Esophagus muscularis mucosa (tissue), 4 donors: Measurements from ENCODE around the gene CHST15. TPM values are rescaled to one million over a fixed set of nuclear protein-coding genes. Genes with fewer than 3 reads are reported as not detected.
A peak's percentile ranks its signal among the peaks of the same experiment; 100 is the strongest.

ENCODE experiments used
- DNase-seq: peaks from one replicate; pipeline ENCODE4 v3.0.0-alpha.2; 2017; ENCODE audit errors: extremely low spot score
- H3K27ac ChIP-seq, 4 donors: fragments of 200-600 bp; sonication (generic); replicated peaks in 1 of 4; 1 replicate in 3 of 4; 2 replicates in 1 of 4; pipeline ENCODE4 v1.5.1; 2016 to 2019; ENCODE audit warnings: mild to moderate bottlenecking in 1 of 4
- H3K27me3 ChIP-seq, 4 donors: fragments of 200-600 bp; sonication (generic); one replicate each; pipeline versions ENCODE4 v1.5.1 to v1.6.0; 2016 to 2019
- H3K36me3 ChIP-seq, 4 donors: fragments of 200-600 bp; sonication (generic); one replicate each; pipeline ENCODE4 v1.5.1; 2016 to 2019
- H3K4me1 ChIP-seq, 4 donors: fragments of 200-600 bp; sonication (generic); one replicate each; pipeline ENCODE4 v1.5.1; 2016 to 2019
- H3K4me3 ChIP-seq, 4 donors: fragments of 200-600 bp; sonication (generic); 1 replicate in 2 of 4; 2 replicates in 2 of 4; pipeline ENCODE4 v1.5.1; 2016 to 2019; ENCODE audit warnings: mild to moderate bottlenecking in 4 of 4, moderate library complexity in 1 of 4
- H3K9me3 ChIP-seq, 4 donors: fragments of 200-600 bp; sonication (generic); 1 replicate in 3 of 4; 2 replicates in 1 of 4; pipeline ENCODE4 v1.5.1; 2016 to 2019
- EP300 ChIP-seq: sonication (generic); formaldehyde crosslinking; IDR thresholded peaks from one replicate; pipeline ENCODE4 v1.6.1; 2017; ENCODE audit warnings: antibody characterized with exemption
- POLR2A ChIP-seq: fragments of 450-650 bp; IDR thresholded peaks from one replicate; pipeline ENCODE4 v1.6.1; 2017; ENCODE audit warnings: antibody characterized with exemption, moderate library complexity, mild to moderate bottlenecking, low read depth
- POLR2AphosphoS5 ChIP-seq, 2 donors: sonication (generic); formaldehyde crosslinking; IDR thresholded peaks; one replicate each; pipeline ENCODE4 v1.6.1; 2017; ENCODE audit warnings: antibody characterized with exemption in 2 of 2
- WGBS: methylation state at CpG from one replicate; pipeline ENCODE4 v1.1.5; 2018; 5-methylcytosine and 5-hydroxymethylcytosine counted together
- intact Hi-C: fragments of 100-400 bp; cut with DNase I; formaldehyde crosslinking; loops from one replicate; pipeline ENCODE4 v1.15.1; 2023
- total RNA-seq, 4 donors: library from RNA; depleted of rRNA; stranded (reverse); fragments of >200 nt; gene quantifications; one replicate each; pipeline versions ENCODE4 v1.1.0 to v1.2.1, GENCODE V29; 2016
- TF ChIP-seq, protein P1 (sequence below), 3 experiments: fragments of 200-600 bp in 2 of 3; fragments of 450-650 bp in 1 of 3; sonication (generic) in 2 of 3; IDR thresholded peaks; one replicate each; pipeline ENCODE4 v1.5.1; 2017 to 2019; ENCODE audit warnings: antibody characterized with exemption in 3 of 3, mild to moderate bottlenecking in 2 of 3, moderate library complexity in 1 of 3

CHST15 gene
- total RNA-seq, 4 donors from 2014 or later = 48.2 to 76.1 (median 62.5) TPM

DNA sequence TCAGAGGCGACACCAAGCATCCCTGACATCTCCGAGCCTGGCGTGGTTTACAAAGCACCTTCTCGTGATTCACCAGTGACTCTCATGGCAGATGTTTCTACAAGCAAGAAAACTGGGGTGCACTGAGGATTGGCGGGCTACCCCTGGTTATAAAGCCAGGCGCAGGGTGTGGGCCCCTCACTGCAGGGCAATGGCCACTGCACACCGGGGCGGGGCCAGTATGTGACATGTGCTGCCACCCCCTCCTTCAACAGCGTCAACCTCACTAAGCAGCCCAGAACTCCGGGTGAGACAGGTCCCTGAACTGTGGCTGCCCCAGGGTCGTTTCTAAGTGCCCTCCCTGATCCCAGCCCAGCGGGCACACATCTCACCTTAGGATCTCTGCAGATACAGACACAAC lies 63.8 kb downstream of the CHST15 start:
- intact Hi-C loops = no loop called here
- peak overlapping the region in 3 of 4 donors; percentile 30 to 82 (median 77) for H3K27ac ChIP-seq
- 87% methylated on average over 3 of the region's 12 CpGs for WGBS
- no peaks in the 10 kb centered on the region for H3K9me3 ChIP-seq
- DNase-seq = no peak
- no peaks in the 10 kb centered on the region for H3K27me3 ChIP-seq
- TF ChIP-seq POLR2A (no peak), POLR2AphosphoS5 (IDR thresholded peaks at IDR 0.05) (no peak), EP300 (no peak)
- TF ChIP-seq, protein P1, sequence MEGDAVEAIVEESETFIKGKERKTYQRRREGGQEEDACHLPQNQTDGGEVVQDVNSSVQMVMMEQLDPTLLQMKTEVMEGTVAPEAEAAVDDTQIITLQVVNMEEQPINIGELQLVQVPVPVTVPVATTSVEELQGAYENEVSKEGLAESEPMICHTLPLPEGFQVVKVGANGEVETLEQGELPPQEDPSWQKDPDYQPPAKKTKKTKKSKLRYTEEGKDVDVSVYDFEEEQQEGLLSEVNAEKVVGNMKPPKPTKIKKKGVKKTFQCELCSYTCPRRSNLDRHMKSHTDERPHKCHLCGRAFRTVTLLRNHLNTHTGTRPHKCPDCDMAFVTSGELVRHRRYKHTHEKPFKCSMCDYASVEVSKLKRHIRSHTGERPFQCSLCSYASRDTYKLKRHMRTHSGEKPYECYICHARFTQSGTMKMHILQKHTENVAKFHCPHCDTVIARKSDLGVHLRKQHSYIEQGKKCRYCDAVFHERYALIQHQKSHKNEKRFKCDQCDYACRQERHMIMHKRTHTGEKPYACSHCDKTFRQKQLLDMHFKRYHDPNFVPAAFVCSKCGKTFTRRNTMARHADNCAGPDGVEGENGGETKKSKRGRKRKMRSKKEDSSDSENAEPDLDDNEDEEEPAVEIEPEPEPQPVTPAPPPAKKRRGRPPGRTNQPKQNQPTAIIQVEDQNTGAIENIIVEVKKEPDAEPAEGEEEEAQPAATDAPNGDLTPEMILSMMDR (IDR thresholded peaks at IDR 0.05) = no peak
- peaks cover 18 to 93% (median 87%) of the 10 kb centered on the region in 4 donors for H3K4me1 ChIP-seq
- H3K4me3 ChIP-seq = no peak overlapping the region
- H3K36me3 ChIP-seq = peaks cover 0 to 20% (median 0%) of the 10 kb centered on the region in 4 donors

DNA sequence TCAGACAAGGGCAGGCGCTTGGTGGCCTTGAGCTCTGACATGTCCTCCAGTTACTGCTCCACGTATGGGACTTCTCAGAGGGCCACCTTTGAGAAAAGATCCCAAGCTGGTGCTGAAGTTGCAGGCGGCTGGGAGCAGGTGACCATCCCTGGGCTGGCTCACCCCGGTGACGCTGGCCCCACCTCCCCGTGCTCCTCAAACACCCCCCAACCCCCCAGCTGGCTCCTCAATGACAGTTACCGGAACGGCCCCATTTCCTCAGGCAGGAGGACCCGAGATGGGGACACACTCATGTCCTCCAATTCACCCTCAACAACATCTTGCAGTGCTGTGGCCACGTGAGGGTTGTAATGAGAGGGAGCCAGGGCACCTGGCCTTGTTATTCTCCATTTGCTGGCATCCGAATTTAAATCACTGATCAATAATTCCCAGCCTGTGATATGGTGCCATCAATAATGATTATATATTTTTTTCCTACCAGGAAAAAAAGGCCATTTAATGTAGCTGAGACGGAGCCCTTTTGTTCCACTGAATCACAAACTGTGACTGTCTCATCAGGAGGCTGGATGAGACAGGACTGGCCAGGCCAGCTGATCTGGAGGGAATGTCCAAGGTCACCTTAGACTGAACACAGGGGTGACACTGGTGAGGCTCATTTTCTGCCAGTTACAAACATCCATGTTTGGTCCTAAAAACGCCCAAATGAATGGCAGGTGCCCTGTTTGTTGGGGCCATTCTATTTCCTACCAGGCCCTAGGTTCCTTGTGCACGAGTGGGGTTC lies 64.5 kb downstream of the CHST15 start:
- H3K36me3 ChIP-seq = peaks cover 0 to 20% (median 0%) of the 10 kb centered on the region in 4 donors
- H3K27ac ChIP-seq = peak overlapping the region in 2 of 4 donors; percentile 77 to 82
- no peaks in the 10 kb centered on the region for H3K9me3 ChIP-seq
- H3K27me3 ChIP-seq = no peaks in the 10 kb centered on the region
- TF ChIP-seq, protein P1 (IDR thresholded peaks at IDR 0.05) = no peak
- no peak for TF ChIP-seq POLR2AphosphoS5 (IDR thresholded peaks at IDR 0.05)
- no peak for TF ChIP-seq EP300
- no peak for TF ChIP-seq POLR2A
- no peak for DNase-seq
- WGBS = 87% methylated on average over 14 of the region's 14 CpGs
- intact Hi-C loops = no loop called here
- peaks cover 14 to 86% (median 81%) of the 10 kb centered on the region in 4 donors for H3K4me1 ChIP-seq
- H3K4me3 ChIP-seq = no peak overlapping the region

GRCh38 chr10:124027651-124028050 lies 65.7 kb downstream of the CHST15 start:
- Histone ChIP-seq H3K4me1 (peaks cover 3 to 75% (median 69%) of the 10 kb centered on the region in 4 donors), H3K4me3 (no peak overlapping the region), H3K36me3 (peaks cover 0 to 20% (median 0%) of the 10 kb centered on the region in 4 donors), H3K27me3 (no peaks in the 10 kb centered on the region), H3K9me3 (no peaks in the 10 kb centered on the region), H3K27ac (peak overlapping the region; percentile 28 to 66 (median 40))
- TF ChIP-seq POLR2A (no peak), EP300 (no peak), POLR2AphosphoS5 (IDR thresholded peaks at IDR 0.05) (no peak)
- TF ChIP-seq, protein P1 (IDR thresholded peaks at IDR 0.05) = no peak
- no peak for DNase-seq
- WGBS = 83% methylated on average over 9 of the region's 9 CpGs
- intact Hi-C loops = no loop called here

DNA sequence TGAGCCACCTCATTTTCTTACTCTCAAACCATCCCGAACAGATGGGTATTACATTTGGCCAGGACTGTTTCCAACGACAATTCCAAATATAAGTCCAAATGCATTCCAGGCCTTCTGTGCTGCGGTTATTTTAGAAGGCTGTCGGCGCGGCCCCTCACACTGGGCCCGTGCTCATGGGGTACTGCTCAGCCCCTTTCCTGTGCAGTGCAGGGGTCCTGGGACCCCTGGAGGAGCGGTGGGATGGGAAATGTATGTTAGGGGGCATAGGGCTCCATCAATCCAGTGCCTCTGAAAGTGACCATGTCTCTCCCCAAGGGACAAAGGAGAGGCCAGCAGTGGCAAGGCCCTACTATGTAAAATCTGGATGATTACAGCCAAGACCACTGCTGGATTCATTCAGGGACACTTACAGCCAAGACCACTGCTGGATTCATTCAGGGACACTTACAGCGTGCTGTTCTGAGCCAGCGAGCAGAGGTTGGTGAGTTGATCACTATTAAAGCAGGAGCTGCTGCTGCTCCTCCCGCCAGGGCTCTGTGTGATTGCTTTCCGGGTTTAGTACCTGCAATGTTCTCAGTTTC lies 66.3 kb downstream of the CHST15 start:
- WGBS = 61% methylated on average over 12 of the region's 12 CpGs
- no peak for TF ChIP-seq EP300
- peaks cover under 1 to 76% (median 66%) of the 10 kb centered on the region in 4 donors for H3K4me1 ChIP-seq
- H3K4me3 ChIP-seq = no peak overlapping the region
- no peaks in the 10 kb centered on the region for H3K9me3 ChIP-seq
- H3K36me3 ChIP-seq = peaks cover 0 to 20% (median 0%) of the 10 kb centered on the region in 4 donors
- intact Hi-C loops = no loop called here
- no peaks in the 10 kb centered on the region for H3K27me3 ChIP-seq
- peak overlapping the region; percentile 28 to 66 (median 40) for H3K27ac ChIP-seq
- no peak for DNase-seq

GRCh38 chr10:124026589-124026939 lies 66.8 kb downstream of the CHST15 start:
- peak overlapping the region; percentile 28 to 66 (median 40) for H3K27ac ChIP-seq
- no peaks in the 10 kb centered on the region for H3K9me3 ChIP-seq
- H3K27me3 ChIP-seq = no peaks in the 10 kb centered on the region
- TF ChIP-seq POLR2AphosphoS5 (IDR thresholded peaks at IDR 0.05) (no peak), POLR2A (no peak), EP300 (no peak)
- TF ChIP-seq, protein P1 (IDR thresholded peaks at IDR 0.05) = no peak
- no peak for DNase-seq
- WGBS = 60% methylated on average over 9 of the region's 10 CpGs
- intact Hi-C loops = no loop called here
- peaks cover 0 to 75% (median 65%) of the 10 kb centered on the region in 4 donors for H3K4me1 ChIP-seq
- peaks cover 0 to 21% (median 0%) of the 10 kb centered on the region in 4 donors for H3K36me3 ChIP-seq
- H3K4me3 ChIP-seq = no peak overlapping the region
